H1 (cell line): ENCODE results near the gene STAT3. TPM values are rescaled to one million over a fixed set of nuclear protein-coding genes. Genes with fewer than 3 reads are reported as not detected.
A peak's percentile ranks its signal among the peaks of the same experiment; 100 is the strongest.

Source experiments
- PHF8 ChIP-seq: fragments of 200-600 bp; sonication (generic); conservative IDR thresholded peaks from 2 replicates; pipeline ENCODE4 v1.7.1; 2012; ENCODE audit warnings: low read depth, mild to moderate bottlenecking, inconsistent platforms, low read length, moderate library complexity
- POLR2A ChIP-seq, 2 experiments: IDR thresholded peaks; 1 replicate in 1 of 2; 2 replicates in 1 of 2; pipeline ENCODE4 v1.6.1; 2011; ENCODE audit warnings: low read depth in 2 of 2, low read length in 2 of 2, mild to moderate bottlenecking in 2 of 2; ENCODE audit errors: control extremely low read depth in 1 of 2
- polyA plus RNA-seq, 7 experiments: library from polyadenylated mRNA; depleted of rRNA in 3 of 7; stranded (reverse) in 5 of 7; unstranded in 2 of 7; fragments of >200 nt in 5 of 7; fragments of 200-250 nt in 2 of 7; gene quantifications; 1 replicate in 5 of 7; 2 replicates in 1 of 7; 4 replicates in 1 of 7; pipeline versions ENCODE4 v1.2.1 to v1.2.3, GENCODE V29; 2011 to 2013; ENCODE audit warnings: missing spikeins in 2 of 7, mixed read lengths in 2 of 7
- total RNA-seq: library from RNA; stranded (reverse); fragmentation: NEBNext Ultra II Directional; extraction: Animal tissue kit (Norgen Biotek cat#: 25700); gene quantifications from 2 replicates; pipeline ENCODE4 v1.2.1, GENCODE V29; 2021

Gene STAT3
- total and polyA plus RNA-seq, 2 of the 8 experiments (the other 6 are each of a cell fraction or from before 2014, with no cell fraction given): 38.4 to 94.1 TPM

GRCh38 chr17:42387661-42388380, 421 bp downstream of the STAT3 start (continued):
- TF ChIP-seq PHF8 (peak; percentile 52), POLR2A (IDR thresholded peaks at IDR 0.05; ENCODE audit: control extremely low read depth in 1 of 2, low read depth in 2 of 2, low read length in 2 of 2) (peak in 1 of 2 experiments; percentile 47; a peak in 1 of 3 replicates)
